Epithelial cell of esophagus (primary cell): ENCODE results near the gene WWC2.

Source experiments
- DNase-seq: peaks from one replicate; pipeline ENCODE4 v3.0.0; 2010; ENCODE audit warnings: low read depth
- H3K4me3 ChIP-seq: 2 replicates; pipeline ENCODE4 v1.5.1; 2011; ENCODE audit warnings: mild to moderate bottlenecking, low read length, control low read depth
- TF ChIP-seq, protein P1 (sequence below): IDR thresholded peaks from 2 replicates; pipeline ENCODE4 v1.5.1; 2011; ENCODE audit warnings: low read depth, mild to moderate bottlenecking, low read length, control low read depth, inconsistent platforms; ENCODE audit not compliant: insufficient read depth; ENCODE audit errors: missing control alignments

The WWC2 gene

DNA sequence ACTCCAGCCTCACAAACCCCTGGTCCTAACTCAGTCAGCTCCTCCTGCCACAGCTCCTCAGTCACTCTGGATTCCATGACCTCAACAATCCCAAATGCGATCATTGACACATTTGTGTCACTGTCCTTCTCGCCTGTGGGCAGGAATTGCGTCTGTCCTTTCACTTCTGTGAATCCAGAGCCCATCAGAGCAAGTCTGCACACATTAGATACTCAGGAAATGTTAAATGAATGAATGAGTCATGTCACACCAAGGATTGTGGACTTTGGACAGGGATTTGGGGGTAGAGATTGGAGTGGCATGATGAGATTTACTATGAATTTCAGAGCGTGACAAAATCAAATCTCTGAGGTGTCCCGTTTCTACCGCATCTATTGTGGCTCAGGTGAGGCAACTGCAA, 234.9 kb downstream of the WWC2 start:
- H3K4me3 ChIP-seq: no peak overlapping the region
- TF ChIP-seq, protein P1, sequence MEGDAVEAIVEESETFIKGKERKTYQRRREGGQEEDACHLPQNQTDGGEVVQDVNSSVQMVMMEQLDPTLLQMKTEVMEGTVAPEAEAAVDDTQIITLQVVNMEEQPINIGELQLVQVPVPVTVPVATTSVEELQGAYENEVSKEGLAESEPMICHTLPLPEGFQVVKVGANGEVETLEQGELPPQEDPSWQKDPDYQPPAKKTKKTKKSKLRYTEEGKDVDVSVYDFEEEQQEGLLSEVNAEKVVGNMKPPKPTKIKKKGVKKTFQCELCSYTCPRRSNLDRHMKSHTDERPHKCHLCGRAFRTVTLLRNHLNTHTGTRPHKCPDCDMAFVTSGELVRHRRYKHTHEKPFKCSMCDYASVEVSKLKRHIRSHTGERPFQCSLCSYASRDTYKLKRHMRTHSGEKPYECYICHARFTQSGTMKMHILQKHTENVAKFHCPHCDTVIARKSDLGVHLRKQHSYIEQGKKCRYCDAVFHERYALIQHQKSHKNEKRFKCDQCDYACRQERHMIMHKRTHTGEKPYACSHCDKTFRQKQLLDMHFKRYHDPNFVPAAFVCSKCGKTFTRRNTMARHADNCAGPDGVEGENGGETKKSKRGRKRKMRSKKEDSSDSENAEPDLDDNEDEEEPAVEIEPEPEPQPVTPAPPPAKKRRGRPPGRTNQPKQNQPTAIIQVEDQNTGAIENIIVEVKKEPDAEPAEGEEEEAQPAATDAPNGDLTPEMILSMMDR: no peak
- peak; percentile 46 for DNase-seq

DNA sequence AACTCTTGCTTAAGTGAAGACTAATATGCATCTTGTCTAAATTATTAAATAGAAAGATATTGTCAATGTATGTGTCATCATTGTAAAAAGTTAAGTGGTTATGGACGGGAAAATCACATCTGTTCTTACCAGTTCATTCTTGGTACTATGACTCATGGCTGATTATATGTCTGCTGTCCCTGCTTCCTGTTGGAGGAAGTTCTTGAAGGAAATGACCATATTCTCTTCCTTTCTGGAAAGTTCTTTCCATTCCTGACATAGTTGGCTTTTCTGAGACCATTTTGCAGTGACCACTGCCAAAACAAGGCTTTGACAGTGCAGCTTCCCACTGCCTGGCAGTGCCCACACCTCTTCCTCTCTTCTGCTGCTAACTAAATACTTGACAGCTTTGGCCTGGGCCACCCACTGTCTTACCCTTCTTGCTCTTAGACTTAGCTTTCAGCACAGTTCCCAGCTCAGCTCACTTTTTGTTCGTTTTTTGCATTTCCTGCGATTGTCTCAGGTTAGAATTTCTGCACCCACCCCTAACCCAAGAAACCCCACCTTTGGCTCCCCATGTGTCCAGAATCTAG, 236.4 kb downstream of the WWC2 start:
- peak; percentile 89 for DNase-seq
- TF ChIP-seq, protein P1: no peak
- no peak overlapping the region for H3K4me3 ChIP-seq

DNA sequence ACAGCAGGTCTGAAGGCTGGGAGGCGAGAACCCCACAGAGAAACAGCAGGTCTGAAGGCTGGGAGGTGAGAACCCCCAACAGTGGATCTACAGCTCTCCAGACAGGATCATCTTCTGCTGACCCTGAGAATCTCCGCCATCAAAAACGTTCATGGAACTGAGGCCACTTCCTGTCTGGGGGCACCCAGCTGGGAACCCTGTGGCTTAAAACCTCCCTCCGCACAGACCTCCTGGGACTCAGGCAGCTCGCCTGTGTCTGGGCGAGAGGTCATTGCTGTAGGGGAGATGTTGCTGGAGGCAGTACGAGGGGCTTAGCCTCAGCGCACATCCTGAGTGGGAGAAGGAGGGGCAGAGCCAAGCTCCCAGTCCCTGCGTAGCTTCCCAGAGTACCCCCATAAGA, 238.3 kb downstream of the WWC2 start:
- no peak overlapping the region for H3K4me3 ChIP-seq
- TF ChIP-seq, protein P1: no peak

DNA sequence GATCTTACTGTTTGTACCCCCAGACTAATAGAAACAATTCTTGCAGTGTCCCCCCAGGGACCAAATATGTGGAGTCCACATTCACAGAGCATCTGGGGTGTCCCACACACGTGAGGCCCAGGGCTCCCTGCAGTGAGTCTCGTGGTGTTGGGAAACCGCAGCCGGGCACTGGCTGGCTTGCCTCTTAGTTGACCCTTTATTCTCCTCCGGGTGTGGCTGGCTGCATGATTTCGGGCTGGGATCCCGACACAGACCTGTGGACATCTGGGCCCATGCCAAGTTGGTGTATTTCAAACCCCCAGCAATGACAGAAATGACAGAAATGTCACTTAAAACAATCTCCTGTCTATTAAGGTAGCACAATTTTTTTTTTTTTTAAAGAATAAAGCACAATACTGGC, 238.8 kb downstream of the WWC2 start:
- DNase-seq: no peak
- TF ChIP-seq, protein P1: no peak
- no peak overlapping the region for H3K4me3 ChIP-seq

More for the DNA sequence above, 238.3 kb downstream of the WWC2 start:
- DNase-seq: no peak

DNA sequence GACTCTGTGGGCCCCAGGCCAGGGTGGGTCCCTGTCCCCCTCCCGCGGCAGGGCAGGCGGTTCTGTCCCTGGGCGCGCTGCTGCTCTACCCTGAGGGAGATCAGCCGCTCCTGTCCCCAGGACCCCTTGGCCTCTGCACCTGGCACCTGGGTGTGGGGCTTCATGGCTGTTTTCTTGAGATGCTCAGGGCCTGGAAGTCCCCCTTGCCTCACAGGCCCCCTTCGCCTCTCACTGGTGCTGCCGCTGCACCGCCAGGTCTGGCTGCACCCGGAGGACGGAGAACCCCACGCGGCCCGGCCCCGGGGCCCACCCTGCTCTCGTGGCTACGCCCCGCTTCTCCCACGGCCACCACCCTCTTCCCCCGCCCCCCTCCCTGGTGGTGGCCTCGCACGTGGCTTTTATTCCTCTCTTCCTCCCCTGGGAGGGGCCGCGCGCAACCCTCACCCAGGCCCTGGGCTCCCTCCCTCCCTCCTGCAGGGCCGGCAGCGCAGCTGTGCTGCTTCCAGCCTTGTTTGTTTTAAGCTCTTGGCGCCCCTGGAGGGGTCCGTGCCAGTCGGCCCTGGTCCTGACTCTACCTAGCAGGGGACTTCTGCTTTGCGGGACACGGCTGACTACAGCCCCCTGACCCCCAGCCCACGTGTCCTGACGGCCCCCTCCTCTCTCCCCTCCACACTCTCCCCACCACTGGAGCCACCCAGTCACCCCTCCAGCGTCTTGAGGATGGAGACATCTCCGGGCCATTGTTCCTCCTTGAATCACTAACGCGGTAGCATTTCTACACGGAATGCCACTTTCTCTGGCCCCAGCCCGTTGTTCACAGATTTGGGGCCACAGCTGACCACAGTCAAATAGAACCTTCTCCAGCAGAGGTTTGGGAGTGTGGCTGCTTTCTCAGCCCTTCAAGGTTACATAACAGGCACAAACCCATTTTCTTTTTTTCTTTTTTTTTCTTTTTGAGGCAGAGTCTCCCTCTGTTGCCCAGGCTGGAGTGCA, 243.8 kb downstream of the WWC2 start:
- no peak overlapping the region for H3K4me3 ChIP-seq
- TF ChIP-seq, protein P1: no peak
- DNase-seq: no peak

DNA sequence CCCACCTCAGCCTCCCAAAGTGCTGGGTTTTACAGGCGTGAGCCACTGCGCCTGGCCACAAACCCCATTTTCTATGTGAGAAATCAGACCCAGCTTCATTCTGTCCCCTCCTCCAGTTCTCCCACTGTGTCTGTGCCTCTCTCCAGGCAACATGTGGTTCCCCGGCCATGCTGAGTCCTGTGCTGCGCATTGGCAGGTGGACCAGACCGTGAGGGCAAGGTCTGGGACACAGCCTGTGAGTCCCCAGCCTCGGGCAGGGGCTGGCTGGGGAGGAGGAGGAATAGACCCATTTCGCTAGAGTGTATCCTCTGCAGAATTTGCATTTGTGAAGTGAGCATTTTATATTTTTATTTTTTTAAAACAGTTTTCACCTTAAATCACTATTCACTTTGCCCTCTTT, 244.7 kb downstream of the WWC2 start:
- TF ChIP-seq, protein P1: no peak
- DNase-seq: no peak
- no peak overlapping the region for H3K4me3 ChIP-seq
